Hematopoietic multipotent progenitor cell treated with erythropoietin and hydrocortisone succinate and interleukin-3 and kit ligand, for 4 days (in vitro differentiated cells): ENCODE results near the gene CYSLTR2.

ENCODE experiments used
- DNase-seq: peaks from one replicate; pipeline ENCODE4 v3.0.0-alpha.2; 2015

CYSLTR2 gene

DNA sequence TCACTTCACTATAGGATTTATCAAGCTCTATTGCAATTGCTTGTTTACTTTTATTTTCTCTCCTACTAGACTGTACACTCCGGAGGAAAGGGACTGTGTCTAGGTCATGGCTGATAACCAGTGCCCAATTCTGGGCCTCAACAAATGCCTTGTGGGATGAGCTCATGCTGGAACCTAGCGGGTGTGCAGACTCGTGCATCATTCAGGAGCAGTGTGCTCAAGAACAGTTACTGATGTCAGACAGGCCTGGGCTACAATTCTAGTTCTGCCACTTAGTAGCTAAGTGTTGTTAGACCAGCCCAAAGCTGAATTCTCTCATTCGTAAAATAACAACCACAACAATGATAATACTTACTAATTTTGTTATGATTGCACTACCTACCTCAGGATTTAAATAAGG, 95.4 kb downstream of the CYSLTR2 start:
- no peak for DNase-seq

DNA sequence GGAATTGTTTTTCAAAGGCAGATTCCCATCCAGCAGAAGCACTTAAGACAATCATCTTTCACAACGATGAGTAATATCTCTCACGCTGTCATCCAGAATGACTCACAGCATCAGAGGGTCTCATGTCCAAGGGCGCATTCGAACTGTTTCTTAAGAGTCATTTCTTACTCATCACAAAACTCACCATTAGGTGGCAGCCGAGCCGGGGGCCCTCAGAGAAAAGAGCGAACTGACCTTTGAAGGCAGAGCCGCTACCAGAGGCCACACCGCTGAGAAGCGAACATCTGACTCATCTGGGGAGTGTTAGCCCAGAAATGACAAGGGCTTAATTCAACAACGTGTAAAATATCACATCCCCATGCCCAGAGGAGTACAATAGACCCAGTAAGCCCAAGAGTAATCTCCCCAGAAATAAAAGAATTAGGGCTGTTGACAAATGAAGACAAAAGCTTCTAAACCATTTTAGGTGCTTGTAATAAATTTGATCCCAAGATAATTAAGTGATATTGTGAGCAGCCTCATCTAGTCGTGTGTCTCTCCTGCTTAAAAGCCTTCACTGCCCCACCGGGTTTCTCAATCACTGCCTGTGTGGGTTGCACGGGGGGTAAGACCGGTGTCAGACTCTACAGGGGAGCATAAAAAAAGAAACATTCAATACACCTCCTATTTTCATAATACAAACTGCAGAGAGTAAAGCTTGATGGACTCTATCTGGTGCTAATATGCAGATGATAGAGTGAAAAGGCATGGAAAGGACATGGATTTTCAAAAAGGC, 96.2 kb downstream of the CYSLTR2 start:
- peak; percentile 62 for DNase-seq

DNA sequence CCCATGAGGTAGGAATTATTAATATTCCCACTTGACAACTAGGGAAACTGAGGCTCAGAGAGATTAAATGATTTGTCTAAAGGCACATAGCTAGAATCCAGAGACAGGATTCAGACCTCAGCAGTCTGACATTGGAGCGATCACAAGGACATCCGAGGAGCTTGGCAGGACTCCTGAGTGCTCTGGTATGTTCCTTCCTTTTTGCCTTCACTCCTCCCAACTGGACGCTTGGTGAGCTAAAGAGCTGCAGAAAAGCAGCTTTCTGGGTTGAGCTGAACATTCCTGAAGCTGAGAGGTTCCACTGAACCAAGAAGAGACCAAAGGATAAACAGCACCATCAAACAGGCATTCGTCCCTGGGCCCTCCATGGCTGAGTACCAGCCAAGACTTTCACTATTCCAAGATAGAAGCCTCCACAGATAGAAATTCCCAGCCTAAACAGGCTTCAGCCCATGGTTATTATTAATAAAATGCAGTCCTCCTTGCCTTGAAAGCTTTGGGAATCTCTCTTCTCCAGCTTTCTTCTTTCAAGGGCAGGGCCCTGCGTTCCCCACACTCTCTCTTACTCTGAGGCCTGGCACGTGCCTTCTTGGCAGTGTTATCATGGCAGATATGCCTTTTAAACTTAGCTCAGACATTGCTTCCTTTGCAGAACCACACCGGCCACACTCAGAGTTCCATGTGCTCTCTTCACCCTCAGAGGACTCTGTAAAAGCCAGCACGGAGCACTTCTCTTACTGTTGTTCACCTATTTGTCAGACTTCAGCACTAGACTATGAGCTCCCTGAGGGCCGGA, 97.1 kb downstream of the CYSLTR2 start:
- no peak for DNase-seq

DNA sequence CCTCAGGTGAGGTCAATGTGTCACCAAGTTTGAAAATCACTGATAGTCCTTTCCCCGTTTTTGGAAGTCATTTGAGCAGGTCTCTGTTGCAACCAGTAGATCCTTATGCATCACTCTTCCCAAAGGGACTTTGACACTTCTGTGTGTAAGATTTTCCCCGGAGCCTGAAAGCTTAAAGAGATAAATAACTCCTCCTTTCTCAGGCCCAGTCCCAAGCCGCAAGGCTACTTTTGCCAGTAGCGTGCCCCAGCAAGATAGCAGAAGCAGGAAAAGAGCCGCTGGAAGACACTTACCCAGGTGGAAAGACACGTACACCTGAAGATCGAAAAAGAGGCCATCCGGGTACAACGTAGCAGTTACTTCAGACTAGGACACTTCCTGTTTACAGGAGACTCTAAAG, 106.9 kb downstream of the CYSLTR2 start:
- DNase-seq = no peak
